HG02884 (cell line): ENCODE data around the gene LRRK2.
A peak's percentile ranks its signal among the peaks of the same experiment; 100 is the strongest.
"Not testable (repeated sequence)": the region's sequence is repeated elsewhere in the genome, so short reads cannot be mapped to it uniquely, and the experiment has no call there.

Experiments used
- ATAC-seq: cut with Tn5 transposase; IDR thresholded peaks from one replicate; pipeline ENCODE4 v1.9.1; 2021; ENCODE audit warnings: mild to moderate bottlenecking, moderate library complexity; ENCODE audit not compliant: unreplicated experiment

LRRK2 gene

DNA sequence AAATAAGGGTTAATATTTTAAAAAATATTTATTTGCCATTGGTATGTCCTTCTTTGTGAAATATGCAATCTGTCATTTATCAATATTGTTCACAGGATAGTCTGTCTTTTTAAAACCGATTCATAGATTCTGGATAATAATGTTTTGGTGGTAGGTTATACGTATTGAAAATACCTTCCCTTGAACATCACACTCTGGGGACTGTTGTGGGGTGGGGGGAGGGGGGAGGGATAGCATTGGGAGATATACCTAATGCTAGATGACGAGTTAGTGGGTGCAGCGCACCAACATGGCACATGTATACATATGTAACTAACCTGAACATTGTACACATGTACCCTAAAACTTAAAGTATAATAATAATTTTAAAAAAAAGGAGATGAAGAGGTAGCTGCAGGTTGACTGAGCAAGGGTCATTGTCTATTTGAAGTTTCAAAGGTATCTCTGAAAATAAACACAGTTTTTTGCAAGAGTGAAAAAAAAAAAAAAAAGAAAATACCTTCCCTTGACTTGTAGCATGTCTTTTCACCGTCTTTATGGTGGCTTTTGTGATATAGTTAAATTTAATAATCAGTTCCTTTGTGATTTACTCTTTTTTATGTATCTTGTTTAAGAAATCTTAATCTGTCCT, 19.8 kb downstream of the LRRK2 start:
- ATAC-seq = not testable (repeated sequence)

DNA sequence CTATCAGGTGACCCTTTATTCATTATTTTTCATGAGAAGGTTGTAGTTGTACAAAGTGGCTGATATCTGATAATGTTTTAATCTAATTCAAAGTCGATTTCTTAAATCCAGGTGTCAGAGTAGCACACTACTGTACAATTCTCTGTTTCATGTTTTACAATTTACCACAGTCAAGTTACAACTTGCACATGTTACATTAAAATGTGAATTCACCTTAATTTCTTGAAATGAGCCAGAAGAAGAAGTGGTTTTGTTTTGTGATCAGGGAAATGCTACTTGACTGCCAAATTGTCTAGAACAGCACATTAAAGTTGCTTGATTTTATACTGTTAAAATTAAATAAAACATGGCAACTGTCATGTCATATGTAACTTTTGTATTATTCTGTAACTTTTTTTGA, 23.2 kb downstream of the LRRK2 start:
- no peak for ATAC-seq

DNA sequence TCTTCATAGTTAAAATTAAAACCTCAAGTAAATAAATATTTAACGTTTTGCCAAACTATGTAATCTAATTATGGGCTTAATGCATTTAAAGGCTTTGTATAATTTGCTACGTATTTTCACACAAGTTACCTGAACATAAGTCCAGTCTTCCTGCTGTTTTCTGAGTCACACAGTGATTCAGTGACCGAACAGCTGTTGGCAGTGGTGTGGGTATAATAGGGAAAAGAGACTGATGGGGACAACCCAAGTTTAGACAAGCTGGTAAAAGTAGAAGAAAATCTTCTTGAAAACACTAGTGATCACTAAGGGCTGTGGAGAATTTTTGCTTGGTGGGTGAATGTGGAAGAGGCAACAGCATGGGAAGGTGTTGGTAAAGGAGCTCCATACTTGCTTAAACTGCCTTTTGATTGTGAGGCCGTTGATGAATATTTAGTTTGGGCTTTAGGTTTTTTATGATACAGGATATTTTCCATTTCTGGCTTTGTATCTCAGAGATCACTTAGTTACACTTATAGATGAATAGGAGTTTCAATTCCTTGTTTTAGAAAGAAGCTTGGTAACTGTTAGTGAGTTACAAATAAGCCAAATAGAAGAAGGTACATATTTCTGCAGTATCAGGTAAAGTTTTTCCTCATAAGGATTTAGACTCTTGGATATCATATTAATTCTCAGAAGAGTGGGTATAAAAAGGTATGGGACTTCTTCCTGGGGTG, 23.9 kb downstream of the LRRK2 start:
- no peak for ATAC-seq

DNA sequence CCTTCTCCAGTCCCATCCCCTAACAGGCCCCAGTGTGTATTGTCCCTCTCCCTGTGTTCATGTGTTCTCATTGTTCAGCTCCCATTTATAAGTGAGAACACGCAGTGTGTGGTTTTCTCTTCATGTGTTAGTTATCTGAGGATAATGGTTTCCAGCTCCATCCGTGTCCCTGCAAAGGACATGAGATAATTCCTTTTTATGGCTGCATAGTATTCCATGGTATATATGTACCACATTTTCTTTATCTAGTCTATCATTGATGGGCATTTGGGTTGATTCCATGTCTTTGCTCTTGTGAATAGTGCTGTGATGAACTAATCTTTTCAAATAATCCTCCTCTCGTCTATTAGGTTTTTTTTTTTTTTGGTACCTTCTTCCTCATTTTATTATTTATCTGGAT, 25.9 kb downstream of the LRRK2 start:
- not testable (repeated sequence) for ATAC-seq

DNA sequence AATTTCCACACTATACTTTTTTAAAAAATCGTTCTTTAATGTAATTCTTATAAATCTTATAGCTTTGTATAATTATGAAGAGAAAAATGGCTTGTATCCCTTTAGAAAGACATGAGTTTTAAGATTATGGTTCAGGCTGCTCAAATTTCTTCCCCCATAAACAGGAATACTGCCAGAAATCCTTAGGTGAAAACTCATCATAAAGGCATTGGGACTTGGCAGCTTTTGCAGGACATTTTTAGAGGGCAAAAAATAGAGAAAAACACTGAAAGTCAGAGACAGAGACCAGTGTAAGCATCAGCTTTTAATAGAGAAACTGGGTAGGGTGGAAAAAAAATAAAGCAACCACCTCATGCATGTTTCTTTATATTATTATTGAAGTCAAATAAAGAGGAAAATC, 29.1 kb downstream of the LRRK2 start:
- no peak for ATAC-seq

DNA sequence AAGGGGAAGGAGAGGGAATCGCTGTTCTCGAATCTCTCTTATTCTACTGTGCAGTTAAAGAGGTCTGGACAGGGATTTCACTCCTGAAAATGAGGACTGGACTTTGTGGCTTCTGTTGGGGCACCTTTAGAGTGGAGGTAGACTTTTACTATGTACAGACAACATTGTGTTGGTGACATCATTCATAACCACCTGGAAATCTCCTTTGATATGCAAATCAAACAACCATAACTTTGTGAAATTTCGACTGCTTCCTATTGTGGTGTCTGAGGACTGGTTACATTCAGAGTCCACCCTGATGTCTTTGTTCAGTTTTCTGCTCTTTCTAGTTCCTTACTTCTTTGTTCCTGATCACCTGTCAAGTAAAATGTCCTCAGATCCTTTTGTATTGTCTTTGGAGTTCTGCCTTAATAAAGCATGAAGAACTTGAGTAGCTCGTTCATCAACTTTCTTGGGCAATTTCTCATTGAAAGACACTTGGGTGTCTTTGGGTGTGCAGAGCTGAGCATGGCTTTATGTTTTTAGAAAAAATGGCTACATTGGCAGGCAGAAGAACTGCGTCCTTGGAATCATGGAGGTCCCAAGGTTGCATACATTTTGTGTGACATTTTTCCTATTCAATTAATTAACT, 29.8 kb downstream of the LRRK2 start:
- no peak for ATAC-seq

DNA sequence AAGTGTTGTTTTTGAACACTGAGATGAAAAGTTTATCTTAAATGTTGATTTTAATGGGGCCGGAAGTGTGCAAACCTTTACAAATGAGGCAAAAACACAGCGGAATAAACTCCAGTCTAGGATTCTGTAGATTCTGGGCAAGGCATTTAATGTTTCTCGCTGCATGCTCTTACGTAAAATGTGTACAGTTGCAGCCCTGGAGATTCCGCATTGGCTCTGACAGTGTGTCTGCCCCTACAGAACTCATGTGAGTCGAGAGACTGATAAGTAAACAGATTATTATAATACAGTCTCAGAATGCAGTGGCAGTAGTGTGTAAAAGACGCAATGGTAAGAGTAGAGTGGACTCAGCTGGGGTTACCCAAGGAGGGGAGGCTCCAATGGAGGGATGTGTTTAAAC, 33.6 kb downstream of the LRRK2 start:
- ATAC-seq = no peak

DNA sequence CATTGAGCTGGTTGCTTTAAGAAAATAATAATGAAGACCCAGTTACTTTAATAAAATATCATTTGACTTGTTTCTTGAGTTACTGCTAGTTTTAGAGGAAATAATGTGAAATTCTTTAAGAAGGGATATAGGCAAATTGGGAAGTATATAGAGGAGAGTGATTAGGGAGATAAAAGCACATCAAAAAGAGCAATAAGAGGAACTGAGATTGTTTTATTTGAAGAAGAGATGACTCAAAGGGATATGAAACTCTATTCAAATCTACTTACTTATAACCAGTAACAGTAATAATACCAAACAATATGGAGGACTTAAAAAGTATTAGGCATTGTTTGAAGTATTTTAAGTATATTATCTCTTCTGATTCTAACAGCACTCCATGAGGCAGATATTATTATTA, 37.1 kb downstream of the LRRK2 start:
- ATAC-seq = peak; percentile 76

DNA sequence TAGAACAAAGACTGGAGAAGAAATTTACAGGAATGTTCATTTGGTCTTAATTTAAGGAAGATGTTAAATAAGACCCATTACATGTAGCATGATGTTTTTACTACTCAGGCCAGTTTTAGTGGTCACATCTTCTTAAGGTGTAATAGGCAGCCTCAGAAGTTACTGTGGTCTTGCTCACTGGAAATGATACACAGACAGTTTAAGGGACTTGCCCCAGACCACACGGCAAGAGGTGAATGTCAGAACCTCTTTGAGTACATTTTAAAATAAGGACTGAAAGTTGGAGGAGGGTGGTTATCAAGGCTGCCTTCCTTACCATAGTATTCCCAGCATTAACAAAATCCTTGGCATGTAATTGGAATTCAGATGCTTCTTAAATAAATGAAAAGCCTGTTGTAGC, 37.9 kb downstream of the LRRK2 start:
- ATAC-seq = peak; percentile 88

DNA sequence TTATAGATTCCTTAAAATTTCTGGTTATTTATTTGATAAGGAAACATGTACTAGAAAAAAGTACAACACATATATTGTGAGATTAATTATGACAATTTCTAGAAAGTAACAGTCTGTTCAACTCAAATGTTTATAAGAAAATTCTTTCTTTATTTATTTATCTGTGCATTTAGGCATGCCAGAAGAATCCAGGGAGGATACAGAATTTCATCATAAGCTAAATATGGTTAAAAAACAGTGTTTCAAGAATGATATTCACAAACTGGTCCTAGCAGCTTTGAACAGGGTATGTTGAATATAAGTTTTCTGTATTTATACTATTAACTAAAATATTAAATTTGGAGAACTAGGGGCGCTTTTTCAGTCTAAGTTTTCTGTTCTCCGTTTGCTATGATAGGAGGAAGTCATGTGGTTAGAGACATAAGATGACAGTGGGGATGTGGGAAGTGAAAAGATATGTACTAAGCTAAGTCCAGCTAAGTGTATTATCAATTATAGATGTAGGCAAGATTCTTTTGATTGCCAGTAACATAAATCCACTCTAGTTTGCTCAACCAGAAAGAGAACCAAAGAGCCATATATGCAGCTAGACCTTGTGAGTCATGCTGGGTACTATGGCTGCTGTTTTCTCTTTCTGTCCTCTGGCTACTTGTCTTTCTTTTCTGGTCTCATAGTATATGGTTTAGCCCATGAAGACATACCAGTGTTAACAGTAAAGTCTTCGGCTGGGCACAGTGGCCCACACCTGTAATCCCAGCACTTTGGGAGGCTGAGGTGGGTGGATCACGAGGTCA, 39.0 kb downstream of the LRRK2 start:
- ATAC-seq = peak; percentile 32

DNA sequence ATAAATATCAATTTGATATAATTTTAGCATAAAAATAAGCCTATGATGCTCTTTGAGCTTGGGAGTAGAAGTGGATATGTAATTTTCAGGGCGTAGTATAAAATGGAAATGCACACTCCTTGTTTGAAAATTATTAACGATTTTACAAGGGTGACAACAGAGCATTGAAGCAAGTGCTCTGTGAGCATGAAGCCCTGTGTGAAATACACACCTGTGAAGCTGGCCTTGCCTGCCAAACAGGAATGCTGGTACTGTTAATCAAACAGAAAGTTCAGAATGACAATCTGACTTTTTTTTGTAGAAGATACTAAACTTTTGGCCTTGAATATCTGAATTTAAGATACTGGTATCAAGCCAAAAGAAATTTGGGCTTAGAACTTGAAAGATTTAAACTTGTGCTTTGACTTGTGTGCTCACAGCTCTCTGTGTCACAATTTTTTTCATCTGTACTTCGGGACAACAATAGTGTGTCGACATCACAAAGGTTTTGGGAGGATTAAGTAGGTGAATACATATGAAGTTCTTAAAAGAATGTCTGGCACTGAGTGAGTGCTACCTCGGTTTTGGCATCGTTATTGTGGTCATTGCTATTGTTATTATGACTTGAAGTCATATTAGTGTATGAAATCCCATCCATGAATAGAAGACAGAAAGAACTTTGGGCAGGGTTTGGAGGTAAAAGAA, 47.3 kb downstream of the LRRK2 start:
- no peak for ATAC-seq

DNA sequence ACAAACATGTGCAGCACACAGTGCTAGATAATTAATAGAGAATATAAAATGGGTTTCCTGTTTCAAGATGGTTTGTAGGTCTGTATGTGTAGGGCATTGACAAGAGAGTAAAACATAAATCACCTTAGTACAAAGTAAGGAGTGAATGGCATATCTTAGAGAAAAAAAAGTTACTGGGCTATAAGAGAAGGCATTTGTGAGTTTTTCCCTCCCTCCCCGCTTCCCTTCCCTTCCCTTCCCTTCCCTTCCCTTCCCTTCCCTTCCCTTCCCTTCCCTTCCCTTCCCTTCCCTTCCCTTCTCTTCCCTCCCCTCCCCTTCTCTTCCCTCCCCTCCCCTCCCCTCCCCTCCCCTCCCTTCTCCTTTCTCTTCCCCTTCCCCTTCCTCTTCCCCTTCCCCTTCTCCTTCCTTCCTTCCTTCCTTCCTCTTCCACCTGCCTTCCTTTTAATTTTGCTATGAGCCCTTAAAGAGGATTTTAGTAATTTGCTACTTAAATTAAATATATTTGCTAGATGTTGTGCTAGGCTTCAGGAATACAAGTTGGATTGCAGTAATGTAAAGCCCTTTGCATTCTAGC, 57.1 kb downstream of the LRRK2 start:
- ATAC-seq = no peak

DNA sequence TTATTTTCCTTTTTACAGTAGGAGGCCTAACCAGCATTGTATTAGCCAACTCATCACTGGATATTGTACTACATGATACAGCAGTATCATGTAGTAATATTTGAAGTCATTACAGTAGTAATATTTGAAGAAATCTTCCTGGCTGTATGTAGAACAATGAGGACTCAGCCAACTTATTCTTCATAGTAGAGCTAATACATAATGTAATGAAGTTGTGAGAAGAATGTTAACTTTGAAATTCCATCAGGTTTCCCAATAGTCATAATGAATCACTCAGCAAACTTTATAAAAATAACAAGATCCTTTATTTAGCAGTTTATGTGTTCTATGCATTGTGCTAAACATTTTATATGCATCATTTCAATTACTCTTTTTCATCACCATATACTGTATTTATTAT, 61.8 kb downstream of the LRRK2 start:
- no peak for ATAC-seq

DNA sequence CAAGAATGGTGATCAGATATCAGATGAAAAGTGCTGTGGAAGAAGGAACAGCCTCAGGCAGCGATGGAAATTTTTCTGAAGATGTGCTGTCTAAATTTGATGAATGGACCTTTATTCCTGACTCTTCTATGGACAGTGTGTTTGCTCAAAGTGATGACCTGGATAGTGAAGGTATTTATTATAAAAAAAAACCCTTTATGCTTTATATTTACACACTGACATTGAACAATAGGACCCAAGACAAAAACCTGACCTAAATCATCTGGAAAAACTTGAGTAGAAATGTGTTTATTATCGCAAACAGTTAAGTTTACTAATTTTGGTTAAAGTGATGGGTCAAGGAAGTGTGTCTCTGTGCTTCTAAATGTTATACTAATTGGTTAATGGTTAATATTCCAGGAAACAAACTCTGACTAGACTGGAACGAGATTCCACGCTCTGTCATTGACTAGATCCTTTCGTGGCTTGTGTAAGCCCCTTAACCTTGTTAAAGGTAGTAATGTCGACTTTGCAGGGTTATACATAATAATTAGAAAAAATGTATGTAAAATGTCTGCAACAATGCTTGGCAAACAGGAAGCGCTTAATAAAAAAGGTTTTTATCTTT, 62.7 kb downstream of the LRRK2 start:
- ATAC-seq = no peak

DNA sequence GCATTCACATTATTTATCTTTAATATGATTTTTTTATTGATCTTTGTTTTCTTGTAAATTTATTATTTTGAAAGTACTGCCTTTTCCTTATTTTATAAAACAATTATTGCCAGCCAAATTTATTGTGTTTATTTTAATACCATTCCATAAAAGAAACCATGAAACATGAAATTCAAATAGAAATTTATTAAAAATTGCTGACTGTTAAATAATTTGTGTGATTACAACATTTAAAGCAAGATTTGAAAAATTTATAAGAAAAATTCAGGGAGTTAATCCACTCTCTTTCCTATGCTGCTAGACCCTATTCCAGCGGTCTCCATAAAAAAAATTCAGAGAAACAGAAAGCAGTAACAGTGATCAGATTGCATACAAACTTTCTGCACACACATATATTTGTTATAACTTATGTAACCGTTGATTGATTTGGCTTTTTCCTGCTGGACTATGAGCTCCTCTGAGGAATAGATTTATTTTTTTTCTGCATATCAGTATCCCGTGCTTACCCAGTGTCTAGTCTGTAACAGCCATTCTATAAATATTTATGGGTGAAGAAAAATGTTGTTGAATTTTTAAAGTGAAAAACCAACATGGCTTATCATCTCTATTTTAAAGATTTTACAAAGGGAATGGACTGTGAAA, 68.1 kb downstream of the LRRK2 start:
- ATAC-seq = no peak

DNA sequence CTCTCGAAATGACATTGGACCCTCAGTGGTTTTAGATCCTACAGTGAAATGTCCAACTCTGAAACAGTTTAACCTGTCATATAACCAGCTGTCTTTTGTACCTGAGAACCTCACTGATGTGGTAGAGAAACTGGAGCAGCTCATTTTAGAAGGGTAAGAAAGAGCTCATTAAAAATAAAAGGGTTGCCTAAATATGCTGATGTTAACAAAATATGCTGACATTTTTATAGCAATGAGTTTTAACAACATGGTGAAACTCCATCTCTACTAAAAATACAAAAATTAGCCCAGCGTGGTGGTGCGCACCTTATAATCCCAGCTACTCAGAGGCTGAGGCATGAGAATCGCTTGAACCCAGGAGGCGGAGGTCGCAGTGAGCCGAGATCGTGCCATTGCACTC, 73.5 kb downstream of the LRRK2 start:
- ATAC-seq = no peak

DNA sequence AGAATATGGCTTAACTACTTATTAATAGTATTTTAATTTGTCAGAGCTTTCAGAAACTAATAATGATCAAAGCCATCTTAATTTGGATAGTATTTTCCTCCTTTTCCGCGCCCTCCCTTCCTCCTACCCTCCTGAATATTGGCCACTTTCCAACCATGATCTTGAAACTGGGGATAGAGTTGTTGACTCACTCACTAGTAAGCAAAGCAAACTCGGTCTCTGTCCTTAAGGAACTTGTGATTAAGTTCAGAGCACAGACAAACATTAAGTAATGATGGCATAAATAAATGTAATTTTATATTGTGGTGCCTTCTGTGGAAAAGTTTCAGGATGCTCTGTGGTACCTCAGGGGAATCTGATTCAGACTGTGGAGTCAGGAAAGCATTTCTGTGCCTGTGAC, 75.7 kb downstream of the LRRK2 start:
- no peak for ATAC-seq

DNA sequence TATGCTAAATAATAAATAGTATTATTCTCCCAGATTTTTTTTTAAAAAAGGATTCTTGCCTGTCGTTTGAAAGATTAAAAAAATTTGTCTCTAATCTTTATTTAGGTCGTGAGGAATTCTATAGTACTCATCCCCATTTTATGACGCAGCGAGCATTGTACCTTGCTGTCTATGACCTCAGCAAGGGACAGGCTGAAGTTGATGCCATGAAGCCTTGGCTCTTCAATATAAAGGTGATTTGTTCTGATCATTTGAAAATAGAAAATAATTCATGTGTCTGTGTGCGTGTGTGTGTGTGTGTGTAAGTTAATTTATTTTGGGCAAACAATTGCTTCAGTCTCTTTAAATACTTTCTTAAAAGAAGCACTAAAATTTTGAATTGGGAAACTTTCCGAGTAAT, 84.2 kb downstream of the LRRK2 start:
- no peak for ATAC-seq

DNA sequence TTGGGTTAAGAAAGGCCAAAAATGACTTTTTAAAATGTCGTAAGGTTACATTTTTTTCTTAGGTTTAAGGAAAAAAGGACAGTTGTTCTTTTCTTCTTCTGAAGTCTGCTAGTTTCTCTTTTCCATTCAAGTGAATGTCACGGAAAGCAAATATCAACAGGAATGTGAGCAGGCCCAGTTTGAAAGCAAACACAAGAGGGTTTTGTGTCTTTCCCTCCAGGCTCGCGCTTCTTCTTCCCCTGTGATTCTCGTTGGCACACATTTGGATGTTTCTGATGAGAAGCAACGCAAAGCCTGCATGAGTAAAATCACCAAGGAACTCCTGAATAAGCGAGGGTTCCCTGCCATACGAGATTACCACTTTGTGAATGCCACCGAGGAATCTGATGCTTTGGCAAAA, 85.4 kb downstream of the LRRK2 start:
- ATAC-seq = no peak

DNA sequence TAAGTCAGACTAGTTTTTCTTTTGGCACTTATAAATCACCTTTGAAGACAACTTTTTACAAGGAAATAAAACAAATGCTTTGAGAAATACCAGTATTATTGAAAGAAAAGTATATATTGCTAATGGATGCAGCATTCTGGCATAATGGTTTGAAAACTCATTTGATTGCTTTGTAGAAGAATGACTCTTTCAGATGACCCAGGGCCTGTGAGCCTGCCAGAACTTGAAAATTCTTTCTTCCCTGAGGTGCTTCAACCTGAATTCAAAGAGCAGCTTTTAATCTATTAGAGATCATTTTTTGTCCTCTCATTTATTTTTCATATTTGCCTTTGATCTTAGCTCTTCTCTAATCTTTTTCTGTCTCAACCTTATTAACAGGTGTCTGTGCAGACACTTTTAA, 87.4 kb downstream of the LRRK2 start:
- ATAC-seq = no peak
